Caco-2 (cell line): ENCODE data around the gene WNK4. TPM values are rescaled to one million over a fixed set of nuclear protein-coding genes. Genes with fewer than 3 reads are reported as not detected.

Source experiments
- BruUV-seq: library from RNA; stranded (reverse); fragments of 400-500 nt; replicated peaks from 2 replicates; lab custom pipeline; 2021; lab: Mats Ljungman, UMichigan
- CTCF ChIA-PET: fragments of 300-600 bp; sonication (Branson Sonifier 250); formaldehyde crosslinking; loops from one replicate; lab custom pipeline; 2022; ENCODE audit warnings: antibody characterized with exemption; lab: Charles Lee
- POLR2A ChIA-PET: fragments of 300-600 bp; sonication (Branson Sonifier 250); formaldehyde crosslinking; loops from one replicate; lab custom pipeline; 2022; ENCODE audit warnings: antibody characterized with exemption; lab: Charles Lee
- DNase-seq, 2 experiments: peaks; one replicate each; pipeline versions ENCODE4 v3.0.0 to v3.0.0-alpha.2; 2020 to 2022
- H3K27me3 ChIP-seq: replicated peaks from 2 replicates; pipeline ENCODE4 v1.6.0; 2011; ENCODE audit warnings: low read length; ENCODE audit not compliant: control insufficient read depth, insufficient read depth
- H3K36me3 ChIP-seq: 2 replicates; pipeline ENCODE4 v1.5.1; 2011; ENCODE audit warnings: low read length; ENCODE audit not compliant: control insufficient read depth, insufficient read depth
- H3K4me1 ChIP-seq: fragments of 250-450 bp; sonication (Bioruptor Pico); 2 replicates; pipeline ENCODE4 v1.5.1; 2020; ENCODE audit warnings: mild to moderate bottlenecking
- H3K4me3 ChIP-seq: 2 replicates; pipeline ENCODE4 v1.5.1; 2011; ENCODE audit warnings: low read depth, mild to moderate bottlenecking, control low read depth, low read length
- H3K9me3 ChIP-seq: fragments of 250-450 bp; sonication (Bioruptor Pico); 2 replicates; pipeline ENCODE4 v1.5.1; 2020; ENCODE audit warnings: mild to moderate bottlenecking, moderate library complexity
- H3K27ac Mint-ChIP-seq: one replicate; pipeline ENCODE4 v1.8.0; 2022; ENCODE audit warnings: mixed read lengths; ENCODE audit not compliant: unreplicated experiment
- H3K27me3 Mint-ChIP-seq: one replicate; pipeline ENCODE4 v1.8.0; 2022; ENCODE audit warnings: mixed read lengths; ENCODE audit not compliant: insufficient read depth, unreplicated experiment
- H3K36me3 Mint-ChIP-seq: one replicate; pipeline ENCODE4 v1.8.0; 2022; ENCODE audit warnings: mild to moderate bottlenecking, mixed read lengths; ENCODE audit not compliant: insufficient read depth, unreplicated experiment
- H3K4me1 Mint-ChIP-seq: one replicate; pipeline ENCODE4 v1.8.0; 2022; ENCODE audit warnings: low read depth, mixed read lengths; ENCODE audit not compliant: unreplicated experiment
- H3K4me3 Mint-ChIP-seq: one replicate; pipeline ENCODE4 v1.8.0; 2022; ENCODE audit warnings: mild to moderate bottlenecking, moderate library complexity, mixed read lengths; ENCODE audit not compliant: unreplicated experiment
- H3K9me3 Mint-ChIP-seq: one replicate; pipeline ENCODE4 v1.8.0; 2022; ENCODE audit warnings: mixed read lengths; ENCODE audit not compliant: unreplicated experiment
- intact Hi-C: fragments of 100-400 bp; cut with micrococcal nuclease; formaldehyde crosslinking; loops from one replicate; pipeline ENCODE4 v1.10.0; 2022; ENCODE audit not compliant: unreplicated experiment
- total RNA-seq: library from RNA; stranded (reverse); gene quantifications from 2 replicates; pipeline ENCODE4 v1.2.3, GENCODE V29; 2022
- TF ChIP-seq, protein P1 (sequence below), 2 experiments: fragments of 200-600 bp in 1 of 2; IDR thresholded peaks; 1 replicate in 1 of 2; 2 replicates in 1 of 2; pipeline versions ENCODE4 v1.5.1 to v1.8.0; 2011 to 2022; ENCODE audit warnings: antibody characterized with exemption in 1 of 2, control low read depth in 1 of 2, inconsistent platforms in 1 of 2, low read depth in 1 of 2, low read length in 1 of 2, mild to moderate bottlenecking in 1 of 2, moderate library complexity in 1 of 2; ENCODE audit not compliant: insufficient read depth in 1 of 2, severe bottlenecking in 1 of 2, unreplicated experiment in 1 of 2

The WNK4 gene
- total RNA-seq, 1 experiment from 2014 or later: 4.1 TPM

GRCh38 chr17:42809250-42809649 is 28.8 kb downstream of the WNK4 start:
- no peaks in the 10 kb centered on the region for H3K27me3 ChIP-seq
- no peaks in the 10 kb centered on the region for H3K27me3 Mint-ChIP-seq
- H3K27ac Mint-ChIP-seq: no peak overlapping the region
- H3K36me3 ChIP-seq: no peaks in the 10 kb centered on the region
- H3K36me3 Mint-ChIP-seq: peaks cover 38% of the 10 kb centered on the region
- CTCF ChIA-PET: interaction anchor here (1.4 kb wide), 1 partner anchor 15 kb away, joined by 6 read pairs; the partner anchor contains the start of gene BECN1
- POLR2A ChIA-PET: no interaction called here
- TF ChIP-seq, protein P1, sequence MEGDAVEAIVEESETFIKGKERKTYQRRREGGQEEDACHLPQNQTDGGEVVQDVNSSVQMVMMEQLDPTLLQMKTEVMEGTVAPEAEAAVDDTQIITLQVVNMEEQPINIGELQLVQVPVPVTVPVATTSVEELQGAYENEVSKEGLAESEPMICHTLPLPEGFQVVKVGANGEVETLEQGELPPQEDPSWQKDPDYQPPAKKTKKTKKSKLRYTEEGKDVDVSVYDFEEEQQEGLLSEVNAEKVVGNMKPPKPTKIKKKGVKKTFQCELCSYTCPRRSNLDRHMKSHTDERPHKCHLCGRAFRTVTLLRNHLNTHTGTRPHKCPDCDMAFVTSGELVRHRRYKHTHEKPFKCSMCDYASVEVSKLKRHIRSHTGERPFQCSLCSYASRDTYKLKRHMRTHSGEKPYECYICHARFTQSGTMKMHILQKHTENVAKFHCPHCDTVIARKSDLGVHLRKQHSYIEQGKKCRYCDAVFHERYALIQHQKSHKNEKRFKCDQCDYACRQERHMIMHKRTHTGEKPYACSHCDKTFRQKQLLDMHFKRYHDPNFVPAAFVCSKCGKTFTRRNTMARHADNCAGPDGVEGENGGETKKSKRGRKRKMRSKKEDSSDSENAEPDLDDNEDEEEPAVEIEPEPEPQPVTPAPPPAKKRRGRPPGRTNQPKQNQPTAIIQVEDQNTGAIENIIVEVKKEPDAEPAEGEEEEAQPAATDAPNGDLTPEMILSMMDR (IDR thresholded peaks at IDR 0.05; ENCODE audit: insufficient read depth in 1 of 2, low read depth in 1 of 2, low read length in 1 of 2, severe bottlenecking in 1 of 2, unreplicated experiment in 1 of 2): no peak
- H3K4me3 Mint-ChIP-seq: no peak overlapping the region
- peaks cover 6% of the 10 kb centered on the region for H3K4me1 Mint-ChIP-seq
- H3K9me3 ChIP-seq: no peaks in the 10 kb centered on the region
- no peak overlapping the region for H3K4me3 ChIP-seq
- H3K9me3 Mint-ChIP-seq: no peaks in the 10 kb centered on the region
- BruUV-seq: no TSS peak
- no peak for DNase-seq
- peaks cover 11% of the 10 kb centered on the region; the same call in 1 of the 2 replicates for H3K4me1 ChIP-seq
- intact Hi-C loops: no loop called here

GRCh38 chr17:42814633-42815399 is 34.4 kb downstream of the WNK4 start:
- Mint-ChIP-seq H3K27ac (no peak overlapping the region), H3K4me3 (no peak overlapping the region), H3K36me3 (peaks cover 75% of the 10 kb centered on the region), H3K9me3 (no peaks in the 10 kb centered on the region), H3K27me3 (no peaks in the 10 kb centered on the region), H3K4me1 (no peaks in the 10 kb centered on the region)
- H3K36me3 ChIP-seq: peaks cover 5% of the 10 kb centered on the region
- no peaks in the 10 kb centered on the region for H3K27me3 ChIP-seq
- H3K4me3 ChIP-seq: no peak overlapping the region
- no peak for DNase-seq
- CTCF ChIA-PET: no interaction called here
- POLR2A ChIA-PET: interaction anchor here (0.6 kb wide), 1 partner anchor 13 kb away, joined by 3 read pairs; no protein-coding TSS in a partner anchor
- intact Hi-C loops: no loop called here
- no TSS peak for BruUV-seq
- no peaks in the 10 kb centered on the region for H3K9me3 ChIP-seq
- H3K4me1 ChIP-seq: no peaks in the 10 kb centered on the region
- TF ChIP-seq, protein P1 (IDR thresholded peaks at IDR 0.05; ENCODE audit: insufficient read depth in 1 of 2, low read depth in 1 of 2, low read length in 1 of 2, severe bottlenecking in 1 of 2, unreplicated experiment in 1 of 2): no peak

- POLR2A ChIA-PET: interaction anchor here (0.6 kb wide), 1 partner anchor 17 kb away, joined by 3 read pairs; no protein-coding TSS in a partner anchor
- DNase-seq: no peak
- BruUV-seq: no TSS peak
- no peaks in the 10 kb centered on the region for H3K27me3 Mint-ChIP-seq
- Histone ChIP-seq H3K4me3 (no peak overlapping the region), H3K36me3 (peaks cover 5% of the 10 kb centered on the region), H3K9me3 (no peaks in the 10 kb centered on the region), H3K4me1 (no peaks in the 10 kb centered on the region), H3K27me3 (no peaks in the 10 kb centered on the region)
- TF ChIP-seq, protein P1 (IDR thresholded peaks at IDR 0.05; ENCODE audit: insufficient read depth in 1 of 2, low read depth in 1 of 2, low read length in 1 of 2, severe bottlenecking in 1 of 2, unreplicated experiment in 1 of 2): no peak
- intact Hi-C loops: no loop called here
- H3K9me3 Mint-ChIP-seq: no peaks in the 10 kb centered on the region
- CTCF ChIA-PET: interaction anchor here (0.6 kb wide), 1 partner anchor 63 kb away, joined by 3 read pairs; no protein-coding TSS in a partner anchor
- H3K4me1 Mint-ChIP-seq: peaks cover 6% of the 10 kb centered on the region
- no peak overlapping the region for H3K27ac Mint-ChIP-seq
- no peak overlapping the region for H3K4me3 Mint-ChIP-seq
- peaks cover 81% of the 10 kb centered on the region for H3K36me3 Mint-ChIP-seq
Observed at GRCh38 chr17:42817866-42818265, 37.5 kb downstream of the WNK4 start.
